ENCODE measurements around the gene DGKK.

GRCh38 chrX:50333308-50333707 lies 137.3 kb downstream of the DGKK start:
- TF ChIP-seq POLR2AphosphoS5 (IDR thresholded peaks at IDR 0.05; ENCODE audit: low read depth) (no peak), CTCF (IDR thresholded peaks at IDR 0.05; ENCODE audit: insufficient read depth, low read length) (no peak), GABPA (IDR thresholded peaks at IDR 0.05; ENCODE audit: low read depth) (no peak), REST (IDR thresholded peaks at IDR 0.05; ENCODE audit: insufficient replicate concordance, low read depth) (no peak), SPI1 (IDR thresholded peaks at IDR 0.05; ENCODE audit: borderline replicate concordance, low read depth) (no peak)

All from HL-60 (cell line).